Activated CD4-positive, alpha-beta T cell treated with anti-CD3 and anti-CD28 coated beads, Interleukin-2, amount 50 U/mL, for 4 hours (primary cell): ENCODE measurements around the gene C2CD2.

Experiments used
- DNase-seq, 2 experiments: peaks; one replicate each; pipeline ENCODE4 v3.0.0-alpha.2; 2020

Gene C2CD2

GRCh38 chr21:41929248-41929647 lies 24.6 kb downstream of the C2CD2 start:
- DNase-seq: no peak

GRCh38 chr21:41928621-41929220 lies 25.1 kb downstream of the C2CD2 start:
- no peak for DNase-seq

GRCh38 chr21:41927727-41928409 lies 25.9 kb downstream of the C2CD2 start:
- DNase-seq: no peak

GRCh38 chr21:41926807-41927171 lies 27.0 kb downstream of the C2CD2 start:
- DNase-seq: no peak

DNA sequence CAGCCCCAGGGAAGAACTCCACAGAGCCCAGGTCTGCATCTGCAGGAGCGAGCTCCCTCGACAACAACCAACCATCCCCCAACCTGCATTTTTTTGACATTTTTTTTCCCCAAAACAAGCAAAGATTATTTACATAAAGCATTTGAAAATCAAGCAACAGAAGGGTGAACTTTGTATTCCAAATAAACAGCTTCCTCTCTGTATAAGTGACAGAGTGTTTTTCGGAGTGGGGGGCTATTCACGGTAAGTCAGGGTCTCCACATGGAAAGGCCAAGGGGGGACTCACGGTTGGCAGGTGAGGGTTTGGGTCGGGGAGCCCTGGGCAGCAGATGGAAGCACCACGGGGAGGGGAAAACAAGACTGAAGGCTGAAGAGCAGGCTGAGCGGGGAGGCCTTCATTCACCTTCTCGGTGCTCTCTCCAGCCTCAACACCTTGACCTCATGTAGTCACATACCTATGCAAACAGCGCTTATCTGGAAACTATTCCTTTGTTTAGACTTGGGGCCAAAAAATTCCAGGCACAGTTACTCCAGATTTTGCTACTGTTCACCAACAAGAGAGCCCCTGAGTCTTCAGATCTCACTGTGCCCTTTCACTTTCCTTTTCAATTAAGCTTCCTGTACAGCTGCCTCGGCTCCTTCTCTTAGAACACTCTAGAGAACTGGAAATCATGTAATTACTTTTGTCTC lies 27.6 kb downstream of the C2CD2 start:
- peak; percentile 7 to 8 for DNase-seq

DNA sequence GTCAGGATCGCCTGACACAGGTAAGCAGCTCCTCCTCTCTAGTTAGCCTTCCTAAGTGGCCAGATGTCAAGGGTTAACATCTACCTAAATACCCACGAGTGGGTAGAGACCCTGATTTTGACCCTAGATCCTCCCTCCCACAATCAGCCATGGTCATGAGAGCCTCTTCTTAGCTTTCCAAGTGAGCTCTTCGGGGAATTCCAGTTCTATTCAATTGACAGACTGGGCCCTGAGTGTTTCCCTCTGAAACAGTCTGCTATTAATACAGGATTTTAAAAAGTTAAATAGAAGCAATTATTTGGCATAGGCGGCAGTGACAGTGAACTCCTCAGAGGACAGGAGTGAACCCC lies 28.1 kb downstream of the C2CD2 start:
- DNase-seq: no peak

GRCh38 chr21:41924368-41924754 lies 29.5 kb downstream of the C2CD2 start:
- no peak for DNase-seq

DNA sequence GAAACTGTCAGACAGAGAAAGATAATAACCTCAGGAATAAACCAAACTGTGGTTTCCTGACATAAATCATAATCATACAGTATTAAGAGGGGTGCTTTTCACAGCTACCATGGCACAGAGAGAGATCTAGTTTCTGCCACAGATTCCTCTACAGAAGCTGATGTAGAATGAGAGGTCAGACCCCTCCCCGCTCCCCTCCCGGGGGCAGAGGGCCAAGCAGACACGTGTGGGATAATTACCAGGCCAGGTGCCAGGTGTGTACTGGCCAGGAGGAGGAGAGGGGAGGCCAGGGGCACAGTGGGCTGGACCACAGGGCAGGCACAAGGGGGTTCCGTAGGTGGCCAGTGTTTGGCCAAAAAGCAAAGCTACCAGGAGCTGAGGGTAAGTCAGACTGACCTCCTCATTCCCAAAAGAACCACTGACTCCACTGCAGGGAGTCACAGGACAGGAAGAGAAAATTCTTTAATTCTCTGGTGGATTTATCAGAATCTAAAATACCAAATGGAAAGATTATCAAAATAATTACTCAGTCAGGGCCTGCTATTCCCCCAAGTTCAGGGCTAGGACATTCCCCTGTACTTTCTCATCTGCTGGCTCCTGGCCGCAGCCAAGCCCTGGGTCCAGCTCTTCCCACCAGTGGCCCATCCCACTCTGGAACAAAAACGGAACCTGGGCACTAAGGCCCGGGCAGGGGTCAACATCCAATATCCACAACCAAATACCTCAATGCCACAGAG lies 30.0 kb downstream of the C2CD2 start:
- DNase-seq: no peak

DNA sequence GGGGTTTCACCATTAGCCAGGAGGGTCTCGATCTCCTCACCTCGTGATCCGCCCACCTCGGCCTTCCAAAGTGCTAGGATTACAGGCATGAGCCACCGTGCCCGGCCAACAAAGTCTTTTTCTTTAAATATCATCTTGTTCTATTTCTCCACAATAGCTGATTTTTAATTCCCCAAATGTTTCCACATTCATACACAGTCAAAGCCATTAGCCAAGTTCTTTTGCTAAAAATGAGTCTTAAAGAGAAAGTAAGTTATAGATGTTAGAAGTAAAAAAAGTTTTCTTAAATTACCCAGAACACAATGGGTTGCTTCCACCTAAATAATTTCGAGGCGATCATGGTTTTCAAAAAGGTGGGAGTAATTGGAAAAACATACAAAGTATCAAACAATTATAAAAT lies 30.6 kb downstream of the C2CD2 start:
- DNase-seq: no peak

DNA sequence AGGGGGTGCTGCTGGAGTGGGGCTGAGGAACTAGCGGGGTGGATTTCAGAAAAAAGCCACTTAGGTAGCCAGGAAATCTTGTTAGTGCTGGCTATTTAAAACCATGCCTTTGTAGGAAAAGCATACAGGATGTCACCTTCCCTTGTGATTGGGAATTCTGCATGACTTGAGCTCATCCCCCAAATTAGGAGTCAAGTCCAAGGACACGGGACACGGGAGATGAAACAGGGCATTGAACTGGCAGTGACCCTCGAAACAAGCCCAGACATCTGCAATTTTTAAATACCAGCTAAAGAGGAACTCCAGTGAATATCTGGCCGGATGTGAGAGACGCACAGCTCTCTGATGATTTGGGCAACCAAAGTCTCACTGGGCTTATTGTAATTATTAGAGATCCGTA lies 32.8 kb downstream of the C2CD2 start:
- no peak for DNase-seq

DNA sequence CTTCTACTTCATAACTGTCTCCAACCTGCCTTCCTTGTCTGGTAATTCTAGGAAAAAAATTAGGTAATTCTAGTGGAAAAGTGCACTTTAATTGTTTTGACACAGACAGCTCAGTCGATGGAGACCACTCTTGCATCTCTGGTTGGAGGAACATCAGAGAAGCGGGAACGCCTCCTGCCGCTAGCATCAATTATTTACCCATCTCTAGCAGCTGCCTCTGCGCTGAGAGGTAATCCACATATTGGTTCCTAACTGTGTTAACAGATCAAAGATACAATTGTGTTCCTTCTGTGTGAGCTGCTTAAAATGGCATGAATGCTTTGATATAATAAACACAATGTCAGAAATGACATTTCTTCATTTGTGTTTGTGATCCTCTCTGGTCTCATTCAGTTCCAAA lies 33.3 kb downstream of the C2CD2 start:
- no peak for DNase-seq

DNA sequence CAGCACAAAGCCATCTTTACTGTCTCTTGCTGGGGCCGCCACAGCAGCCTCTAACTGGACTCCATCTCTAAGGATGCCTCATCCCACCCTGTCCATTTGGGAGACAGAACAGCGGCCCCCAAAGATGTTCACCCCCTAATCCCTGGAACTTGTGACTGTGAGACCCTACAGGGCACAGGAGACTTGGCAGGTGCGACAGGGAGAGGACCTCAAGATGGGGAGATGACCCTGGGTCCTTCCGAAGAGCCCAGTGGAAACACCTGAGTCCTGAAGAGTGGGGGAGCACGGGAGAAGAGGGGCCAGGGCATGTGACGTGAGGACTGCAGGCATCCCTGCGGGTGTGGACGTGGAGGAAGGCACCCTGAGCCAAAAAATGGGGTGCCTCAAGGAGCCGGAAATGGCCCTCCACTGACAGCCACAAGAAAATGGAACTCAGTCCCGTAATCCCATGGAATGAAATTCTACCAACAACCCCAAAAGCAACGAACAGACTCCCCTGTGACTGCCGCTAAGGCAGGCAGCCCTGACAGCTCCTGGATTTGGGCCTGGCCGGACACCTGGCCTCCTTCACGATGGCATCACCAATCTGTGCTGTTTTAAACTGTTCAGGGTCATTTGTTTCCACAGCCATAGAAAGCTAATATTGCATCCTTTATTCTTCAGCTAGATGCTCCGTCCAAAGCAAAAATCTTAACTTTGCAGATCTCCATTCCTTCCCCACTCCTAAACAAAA lies 34.0 kb downstream of the C2CD2 start:
- no peak for DNase-seq

DNA sequence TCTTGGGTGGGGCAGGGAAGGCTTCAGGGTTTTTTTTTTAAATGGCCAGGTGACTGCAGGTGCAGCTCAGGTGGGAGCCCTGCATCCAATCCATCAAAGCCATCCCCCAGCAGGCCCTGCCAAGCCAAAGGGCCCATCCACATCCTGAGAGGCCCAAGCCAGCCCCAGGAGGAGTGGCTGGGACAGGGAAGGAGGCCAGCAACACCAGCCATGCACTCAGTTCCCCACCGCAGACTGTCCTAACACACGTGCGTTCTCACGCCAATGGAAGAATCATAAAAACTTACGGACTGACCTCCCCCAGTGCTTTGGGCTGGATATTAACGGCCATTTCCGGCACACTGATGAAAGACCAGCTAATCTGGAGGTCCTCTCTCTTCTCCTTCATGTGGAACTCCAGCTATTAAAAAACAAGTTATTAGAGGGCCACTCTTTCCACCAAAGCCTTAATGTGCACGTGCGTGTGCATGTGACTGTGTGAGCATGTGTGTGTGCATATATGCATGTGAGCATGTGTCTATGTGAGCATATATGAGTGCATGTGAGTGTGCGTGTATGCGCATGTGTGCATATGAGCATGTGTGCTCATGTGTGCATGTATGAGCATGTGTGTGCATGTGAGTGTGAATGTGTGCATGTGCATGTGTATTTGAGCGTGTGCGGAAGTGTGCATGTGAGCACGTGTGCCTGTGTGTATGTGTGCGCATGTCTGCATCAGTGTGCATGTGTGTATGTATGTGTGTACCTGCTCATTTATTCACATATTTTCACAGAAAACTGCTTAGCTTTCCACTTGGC lies 35.1 kb downstream of the C2CD2 start:
- DNase-seq: no peak

DNA sequence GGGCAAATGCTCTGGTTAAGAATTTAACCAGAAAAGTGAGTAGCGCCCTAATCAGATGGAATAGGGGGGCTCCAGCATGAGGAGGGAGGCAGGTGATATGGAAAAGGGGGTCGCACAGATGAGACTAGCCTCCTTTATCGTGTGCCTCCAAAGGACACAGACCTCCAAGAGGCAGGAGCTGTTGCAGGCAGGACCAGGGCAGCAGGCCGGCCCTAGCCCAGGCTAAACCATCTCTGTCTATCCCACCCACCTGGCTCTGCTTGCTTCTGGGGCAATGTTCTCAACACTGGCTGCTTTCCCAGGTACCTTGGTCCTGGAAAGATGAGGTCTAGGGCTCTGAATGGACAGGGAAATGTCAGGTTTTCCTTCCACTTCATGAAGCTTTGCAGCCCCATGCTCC lies 36.3 kb downstream of the C2CD2 start:
- no peak for DNase-seq

GRCh38 chr21:41916888-41917433 lies 36.9 kb downstream of the C2CD2 start:
- DNase-seq: no peak

DNA sequence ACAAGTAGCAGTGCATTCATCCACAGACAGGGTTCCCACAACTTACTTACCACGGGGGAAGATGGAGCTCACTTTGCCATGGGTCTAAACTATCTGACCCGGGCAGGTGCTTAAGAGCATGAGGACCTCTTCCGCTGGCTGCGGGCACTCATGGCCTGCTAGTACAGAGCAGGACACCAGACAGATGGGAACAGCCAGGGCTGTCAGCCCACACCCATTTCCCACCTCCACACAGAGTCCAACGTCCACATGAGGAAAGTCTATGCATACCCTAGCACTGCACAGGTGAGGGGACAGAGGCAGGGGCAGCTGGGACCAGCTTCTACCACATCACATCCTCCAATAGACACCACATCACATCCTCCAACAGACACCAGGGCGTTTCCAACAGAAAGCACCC lies 38.9 kb downstream of the C2CD2 start:
- no peak for DNase-seq

GRCh38 chr21:41914358-41914757 lies 39.5 kb downstream of the C2CD2 start:
- no peak for DNase-seq

- DNase-seq: no peak
These were observed 40.6 kb downstream of the C2CD2 start for GRCh38 chr21:41913230-41913629.

DNA sequence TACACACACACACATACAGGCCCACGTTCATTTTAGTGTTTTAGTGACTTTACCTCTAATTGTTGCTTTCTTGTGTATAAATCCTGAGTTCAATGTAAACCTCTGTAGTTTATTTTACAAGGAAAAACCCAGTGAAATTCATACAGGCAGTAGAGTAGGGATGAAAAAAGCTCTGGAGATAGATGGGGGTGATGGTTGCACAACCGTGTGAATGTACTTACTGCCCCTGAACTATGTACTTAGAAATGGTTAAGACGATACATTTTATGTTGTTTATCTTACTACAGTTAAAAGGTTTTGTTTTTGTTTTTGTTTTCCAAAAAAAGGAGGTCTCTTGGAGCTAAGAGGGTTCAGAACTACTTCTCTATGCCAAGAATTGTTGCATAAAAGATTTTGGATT lies 45.0 kb downstream of the C2CD2 start:
- no peak for DNase-seq

- DNase-seq: no peak
These were observed 46.1 kb downstream of the C2CD2 start for GRCh38 chr21:41907496-41908258.

- DNase-seq: no peak
These were observed 47.0 kb downstream of the C2CD2 start for GRCh38 chr21:41906770-41907169.
